Peyer's patch (tissue), 4 donors: ENCODE results near the gene RFX4.

ENCODE experiments used
- POLR2A ChIP-seq, 2 donors: fragments of 450-650 bp; IDR thresholded peaks; one replicate each; pipeline ENCODE4 v1.5.1; 2017; ENCODE audit warnings: antibody characterized with exemption in 2 of 2, mild to moderate bottlenecking in 2 of 2, moderate library complexity in 2 of 2
- TF ChIP-seq, protein P1 (sequence below), 6 experiments: fragments of 450-650 bp in 4 of 6; fragments of 200-600 bp in 2 of 6; sonication (generic) in 1 of 6; IDR thresholded peaks; one replicate each; pipeline ENCODE4 v1.5.1; 2017 to 2019; ENCODE audit warnings: antibody characterized with exemption in 6 of 6, mild to moderate bottlenecking in 3 of 6, moderate library complexity in 1 of 6

DNA sequence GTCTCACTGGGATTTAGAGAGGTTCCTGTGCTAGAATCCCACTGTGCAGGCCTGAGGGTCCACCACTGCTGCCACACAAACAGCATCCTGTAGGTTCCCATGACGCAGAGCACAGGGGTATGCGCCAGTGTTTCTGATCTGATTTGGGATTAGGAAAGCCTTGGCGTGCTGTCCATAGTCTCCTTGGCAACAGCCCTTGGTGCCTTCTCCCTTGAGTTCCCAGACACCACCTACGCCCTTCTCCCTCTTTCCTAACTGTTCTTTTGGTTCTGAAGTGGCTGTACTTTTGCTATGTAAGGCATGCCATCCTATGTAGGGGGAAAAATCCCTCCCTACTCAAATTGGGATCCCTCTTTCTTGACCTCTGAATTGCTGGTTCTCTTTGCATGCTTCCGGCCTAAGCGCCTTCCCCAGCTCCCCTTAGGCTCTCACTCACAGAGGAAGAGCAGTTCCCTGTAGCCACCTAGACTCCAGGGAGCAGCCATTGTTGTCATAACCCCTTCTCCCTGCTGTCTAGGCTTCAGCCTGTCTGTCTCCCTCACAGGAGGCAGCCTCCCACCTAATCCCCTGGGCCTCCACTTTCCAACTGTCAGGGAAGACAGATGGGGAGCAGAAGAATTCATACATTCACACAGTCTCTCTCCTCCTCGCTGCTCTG, 176.9 kb downstream of the RFX4 start:
- TF ChIP-seq, protein P1, sequence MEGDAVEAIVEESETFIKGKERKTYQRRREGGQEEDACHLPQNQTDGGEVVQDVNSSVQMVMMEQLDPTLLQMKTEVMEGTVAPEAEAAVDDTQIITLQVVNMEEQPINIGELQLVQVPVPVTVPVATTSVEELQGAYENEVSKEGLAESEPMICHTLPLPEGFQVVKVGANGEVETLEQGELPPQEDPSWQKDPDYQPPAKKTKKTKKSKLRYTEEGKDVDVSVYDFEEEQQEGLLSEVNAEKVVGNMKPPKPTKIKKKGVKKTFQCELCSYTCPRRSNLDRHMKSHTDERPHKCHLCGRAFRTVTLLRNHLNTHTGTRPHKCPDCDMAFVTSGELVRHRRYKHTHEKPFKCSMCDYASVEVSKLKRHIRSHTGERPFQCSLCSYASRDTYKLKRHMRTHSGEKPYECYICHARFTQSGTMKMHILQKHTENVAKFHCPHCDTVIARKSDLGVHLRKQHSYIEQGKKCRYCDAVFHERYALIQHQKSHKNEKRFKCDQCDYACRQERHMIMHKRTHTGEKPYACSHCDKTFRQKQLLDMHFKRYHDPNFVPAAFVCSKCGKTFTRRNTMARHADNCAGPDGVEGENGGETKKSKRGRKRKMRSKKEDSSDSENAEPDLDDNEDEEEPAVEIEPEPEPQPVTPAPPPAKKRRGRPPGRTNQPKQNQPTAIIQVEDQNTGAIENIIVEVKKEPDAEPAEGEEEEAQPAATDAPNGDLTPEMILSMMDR (IDR thresholded peaks at IDR 0.05): no peak
- no peak for TF ChIP-seq POLR2A (IDR thresholded peaks at IDR 0.05)
